Stimulated activated CD8-positive, alpha-beta memory T cell treated with anti-CD3 and anti-CD28 coated beads, Interleukin-4, amount 100 ng/mL, for 24 hours (primary cell): Measurements from ENCODE around the gene DRP2.
"Not testable (repeated sequence)": the region's sequence is repeated elsewhere in the genome, so short reads cannot be mapped to it uniquely, and the experiment has no call there.

Experiments
- DNase-seq: peaks from one replicate; pipeline ENCODE4 v3.0.0-alpha.2; 2020; ENCODE audit warnings: low read depth

Gene DRP2

GRCh38 chrX:101219116-101219863 lies at the start of gene DRP2:
DRP2 (plus strand) TSS chrX:101219786; CDS start chrX:101231648, 11,862 bp downstream.
- no peak for DNase-seq

- DNase-seq, result no peak
These were observed 47.6 kb upstream of the DRP2 start for GRCh38 chrX:101171883-101172400.

- DNase-seq, result no peak
These were observed 43.1 kb upstream of the DRP2 start for GRCh38 chrX:101176439-101176838.

- DNase-seq, result not testable (repeated sequence)
These were observed 34.7 kb upstream of the DRP2 start for GRCh38 chrX:101184876-101185275.

GRCh38 chrX:101187961-101188360 lies 31.6 kb upstream of the DRP2 start:
- not testable (repeated sequence) for DNase-seq

GRCh38 chrX:101190736-101191135 lies 28.9 kb upstream of the DRP2 start:
- no peak for DNase-seq

- no peak for DNase-seq
These were observed 28.3 kb upstream of the DRP2 start for GRCh38 chrX:101191217-101191750.

- DNase-seq, result no peak
These were observed 24.0 kb upstream of the DRP2 start for GRCh38 chrX:101195442-101196173.

- DNase-seq, result no peak
These were observed 15.7 kb upstream of the DRP2 start for GRCh38 chrX:101203761-101204351.

- DNase-seq, result no peak
These were observed 13.1 kb upstream of the DRP2 start for GRCh38 chrX:101206471-101206870.

- no peak for DNase-seq
These were observed 11.3 kb upstream of the DRP2 start for GRCh38 chrX:101208152-101208905.

GRCh38 chrX:101210630-101211029 lies 9.0 kb upstream of the DRP2 start:
- no peak for DNase-seq

- DNase-seq, result no peak
These were observed 1.9 kb upstream of the DRP2 start for GRCh38 chrX:101217689-101218088.

- no peak for DNase-seq
These were observed 319 bp downstream of the DRP2 start for GRCh38 chrX:101219864-101220346.

- DNase-seq, result no peak
These were observed 1.2 kb downstream of the DRP2 start for GRCh38 chrX:101220662-101221260.

GRCh38 chrX:101223226-101223625 lies 3.6 kb downstream of the DRP2 start:
- DNase-seq, result no peak

- DNase-seq, result no peak
These were observed 9.6 kb downstream of the DRP2 start for GRCh38 chrX:101229170-101229569.

GRCh38 chrX:101230636-101231035 lies 11.1 kb downstream of the DRP2 start:
- no peak for DNase-seq

GRCh38 chrX:101231080-101231479 lies 11.5 kb downstream of the DRP2 start:
- DNase-seq, result no peak

- DNase-seq, result no peak
These were observed 12.7 kb downstream of the DRP2 start for GRCh38 chrX:101232316-101232715.

GRCh38 chrX:101237041-101237440 lies 17.5 kb downstream of the DRP2 start:
- no peak for DNase-seq
